Small intestine (tissue), 7 donors: ENCODE measurements around the gene RHD. TPM values are rescaled to one million over a fixed set of nuclear protein-coding genes. Genes with fewer than 3 reads are reported as not detected.
"Not testable (repeated sequence)": the region's sequence is repeated elsewhere in the genome, so short reads cannot be mapped to it uniquely, and the experiment has no call there.

Experiments used
- DNase-seq, 2 donors: peaks; one replicate each; pipeline versions ENCODE4 v3.0.0 to v3.0.0-alpha.2; 2013
- FAIRE-seq: peaks from 2 replicates; lab custom pipeline; 2012; peaks lifted over from hg19 to GRCh38; lab: Jason Lieb, UNC
- H3K27ac ChIP-seq, 3 donors: one replicate each; pipeline ENCODE4 v1.5.1; 2013; ENCODE audit warnings: low read length in 2 of 3, mild to moderate bottlenecking in 2 of 3, control low read depth in 1 of 3, inconsistent platforms in 1 of 3, low read depth in 1 of 3, moderate library complexity in 1 of 3
- H3K27me3 ChIP-seq, 3 donors: one replicate each; pipeline ENCODE4 v1.6.1; 2013; ENCODE audit warnings: low read length in 3 of 3, inconsistent platforms in 1 of 3; ENCODE audit not compliant: control insufficient read depth in 3 of 3, insufficient read depth in 3 of 3
- H3K36me3 ChIP-seq, 3 donors: one replicate each; pipeline ENCODE4 v1.6.1; 2013; ENCODE audit warnings: low read length in 3 of 3, inconsistent platforms in 1 of 3, low read depth in 1 of 3, mild to moderate bottlenecking in 1 of 3, moderate library complexity in 1 of 3; ENCODE audit not compliant: control insufficient read depth in 3 of 3, insufficient read depth in 2 of 3
- H3K4me1 ChIP-seq, 3 donors: one replicate each; pipeline ENCODE4 v1.6.1; 2013; ENCODE audit warnings: low read length in 2 of 3, inconsistent platforms in 1 of 3, low read depth in 1 of 3, mild to moderate bottlenecking in 1 of 3, moderate library complexity in 1 of 3; ENCODE audit not compliant: control insufficient read depth in 3 of 3, insufficient read depth in 2 of 3
- H3K4me3 ChIP-seq, 3 donors: one replicate each; pipeline ENCODE4 v1.5.1; 2013; ENCODE audit warnings: low read length in 3 of 3, control low read depth in 1 of 3, inconsistent platforms in 1 of 3, low read depth in 1 of 3, mild to moderate bottlenecking in 1 of 3, moderate library complexity in 1 of 3
- H3K9me3 ChIP-seq, 2 donors: one replicate each; pipeline ENCODE4 v1.6.1; 2013; ENCODE audit warnings: low read depth in 1 of 2, low read length in 1 of 2; ENCODE audit not compliant: control insufficient read depth in 2 of 2, insufficient read depth in 1 of 2
- WGBS, 3 donors: extraction: QIAGEN DNeasy Blood & Tissue Kit; methylation state at CpG; one replicate each; pipeline ENCODE4 v1.1.7; 2013; 5-methylcytosine and 5-hydroxymethylcytosine counted together
- polyA plus RNA-seq, 4 donors: library from polyadenylated mRNA; stranded (reverse) in 3 of 4; unstranded in 1 of 4; fragments of 200-250 nt in 3 of 4; fragments of 120-200 nt in 1 of 4; gene quantifications; one replicate each; pipeline versions ENCODE4 v1.2.1 to v1.2.3, GENCODE V29; 2013
- donor health status: healthy with polysubstance abuse.
- donor health status: control.
- donor health status: control.
- donor health status: Bipolar disorder and iron deficiency.
- donor health status: healthy.

RHD gene
- polyA plus RNA-seq, 4 donors = 0.93 TPM; not detected in 3

DNA sequence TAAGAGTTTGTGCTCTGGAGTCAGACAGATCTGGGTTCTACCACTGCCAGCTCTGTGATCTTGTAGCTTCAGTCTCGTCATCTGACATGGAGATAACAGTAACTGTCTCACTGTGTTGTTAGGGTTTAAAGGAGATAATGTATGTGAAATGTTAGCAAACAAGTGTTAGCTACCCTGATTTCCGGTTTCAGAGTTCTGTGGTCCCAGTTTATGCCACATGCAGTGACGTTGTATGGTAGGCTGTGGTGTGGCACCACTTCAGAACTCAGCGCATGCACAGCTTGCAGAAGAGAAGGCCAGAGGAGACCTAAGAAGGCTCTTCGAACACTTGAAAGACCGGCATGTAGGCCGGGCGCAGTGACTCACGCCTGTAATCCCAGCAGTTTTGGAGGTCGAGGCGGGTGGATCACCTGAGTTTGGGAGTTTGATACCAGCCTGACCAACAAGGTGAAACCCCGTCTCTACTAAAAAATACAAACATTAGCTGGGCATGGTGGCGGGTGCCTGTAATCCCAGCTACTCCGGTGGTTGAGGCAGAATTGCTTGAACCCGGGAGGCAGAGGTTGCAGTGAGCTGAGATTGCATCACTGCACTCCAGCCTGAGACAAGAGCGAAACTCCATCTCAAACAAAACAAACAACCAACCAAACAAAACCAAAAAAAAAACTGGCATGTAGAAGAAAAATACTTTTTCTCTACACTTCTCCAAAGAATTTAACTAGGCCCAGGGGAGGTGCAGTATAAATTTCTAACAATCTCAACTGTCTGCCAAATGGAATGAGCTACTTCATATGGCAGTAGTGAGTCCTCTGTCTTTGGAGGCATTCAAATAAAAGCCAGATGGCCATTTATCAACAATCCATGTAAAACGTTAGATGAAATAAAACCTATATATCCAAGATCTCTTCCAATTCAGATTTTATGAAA, 55.8 kb downstream of the RHD start:
- H3K9me3 ChIP-seq, H3K4me1 ChIP-seq, H3K4me3 ChIP-seq, H3K27me3 ChIP-seq, H3K27ac ChIP-seq, FAIRE-seq, DNase-seq, H3K36me3 ChIP-seq: not testable (repeated sequence)
- no CpG with 5 or more reads among the region's 17 CpGs for WGBS, 3 donors

DNA sequence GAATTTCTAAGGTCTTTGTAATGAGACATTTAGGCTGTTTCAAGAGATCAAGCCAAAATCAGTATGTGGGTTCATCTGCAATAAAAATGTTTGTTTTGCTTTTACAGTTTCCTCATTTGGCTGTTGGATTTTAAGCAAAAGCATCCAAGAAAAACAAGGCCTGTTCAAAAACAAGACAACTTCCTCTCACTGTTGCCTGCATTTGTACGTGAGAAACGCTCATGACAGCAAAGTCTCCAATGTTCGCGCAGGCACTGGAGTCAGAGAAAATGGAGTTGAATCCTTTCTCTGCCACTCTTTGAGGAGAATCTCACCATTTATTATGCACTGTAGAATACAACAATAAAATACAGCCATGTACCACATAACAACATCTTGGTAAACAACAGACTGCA, 56.5 kb downstream of the RHD start:
- not testable (repeated sequence) for FAIRE-seq, H3K27ac ChIP-seq, H3K27me3 ChIP-seq, DNase-seq, H3K36me3 ChIP-seq, H3K4me3 ChIP-seq, H3K4me1 ChIP-seq, H3K9me3 ChIP-seq
- 68 to 86% (median 81%) methylated on average over 4 of the region's 4 CpGs for WGBS, 3 donors

DNA sequence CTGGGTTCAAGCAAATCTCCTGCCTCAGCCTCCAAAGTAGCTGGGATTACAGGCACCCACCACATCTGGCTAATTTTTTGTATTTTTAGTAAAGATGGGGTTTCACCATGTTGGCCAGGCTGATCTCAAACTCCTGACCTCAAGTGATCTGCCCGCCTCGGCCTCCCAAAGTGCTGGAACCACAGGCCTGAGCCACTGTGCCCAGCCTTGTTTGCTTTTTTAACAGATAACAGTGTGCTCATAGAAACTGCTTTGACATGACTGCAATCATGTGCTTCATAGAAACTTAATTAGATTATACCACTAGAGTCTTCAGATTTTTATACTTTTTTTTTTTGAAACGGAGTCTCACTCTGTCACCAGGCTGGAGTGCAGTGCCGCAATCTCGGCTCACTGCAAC, 57.0 kb downstream of the RHD start:
- not testable (repeated sequence) for H3K4me3 ChIP-seq, H3K27me3 ChIP-seq, H3K36me3 ChIP-seq, H3K4me1 ChIP-seq, FAIRE-seq, DNase-seq, H3K27ac ChIP-seq, H3K9me3 ChIP-seq
- 93 to 95% (median 94%) methylated on average over 5 of the region's 5 CpGs for WGBS, 3 donors

DNA sequence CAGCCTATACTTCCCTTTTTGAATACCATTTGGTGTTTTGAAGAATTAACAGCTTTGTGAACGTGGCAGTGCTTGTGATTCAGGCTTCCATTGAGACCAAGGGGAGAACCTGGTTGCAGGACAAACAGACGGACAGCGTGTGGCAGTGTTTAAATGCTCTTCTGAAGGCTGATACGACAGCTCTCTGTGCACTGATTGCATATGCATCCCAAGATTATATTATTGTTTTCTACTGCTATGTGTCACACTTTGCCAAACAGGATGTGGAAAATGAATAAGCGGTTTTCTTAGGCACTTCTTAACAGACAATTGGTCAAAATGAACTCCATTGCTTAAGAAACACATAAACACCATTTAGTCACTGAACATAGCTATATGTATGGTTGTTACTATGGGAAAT, 57.6 kb downstream of the RHD start:
- not testable (repeated sequence) for H3K9me3 ChIP-seq, H3K4me3 ChIP-seq, H3K4me1 ChIP-seq, H3K27me3 ChIP-seq, FAIRE-seq, H3K27ac ChIP-seq, DNase-seq, H3K36me3 ChIP-seq
- WGBS, 3 donors = 37 to 67% (median 44%) methylated on average over 4 to 5 of the region's 5 CpGs

DNA sequence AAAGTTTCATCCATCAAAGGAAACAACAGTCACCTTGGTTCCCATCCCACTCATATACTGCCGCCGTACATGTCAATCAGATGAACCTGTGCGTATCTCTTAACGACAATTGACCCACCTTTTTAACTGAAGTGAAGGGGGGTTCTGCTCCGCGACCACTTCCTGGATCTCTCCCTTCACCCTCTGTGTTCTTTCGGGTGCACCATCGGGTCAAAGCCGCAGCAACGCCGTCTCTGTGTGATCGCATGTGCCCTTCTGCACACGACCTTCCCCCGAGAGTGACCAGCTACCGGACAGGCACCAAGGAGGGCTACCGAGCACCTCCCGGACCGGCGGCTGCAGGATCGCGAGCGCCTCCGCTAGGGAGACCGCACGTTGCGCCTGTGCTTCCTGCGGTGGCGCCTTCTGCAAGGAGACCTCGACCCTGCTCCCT, 64.6 kb downstream of the RHD start:
- H3K4me1 ChIP-seq, FAIRE-seq, H3K36me3 ChIP-seq, H3K27me3 ChIP-seq, H3K9me3 ChIP-seq: not testable (repeated sequence)
- peak overlapping the region; percentile 36 to 58 (median 48) for H3K4me3 ChIP-seq
- peak overlapping the region in 1 of 3 donors; percentile 27 for H3K27ac ChIP-seq
- DNase-seq = peak; percentile 18 to 33
- 0 to 1% (median 0%) methylated on average over 10 to 26 of the region's 29 CpGs for WGBS, 3 donors

DNA sequence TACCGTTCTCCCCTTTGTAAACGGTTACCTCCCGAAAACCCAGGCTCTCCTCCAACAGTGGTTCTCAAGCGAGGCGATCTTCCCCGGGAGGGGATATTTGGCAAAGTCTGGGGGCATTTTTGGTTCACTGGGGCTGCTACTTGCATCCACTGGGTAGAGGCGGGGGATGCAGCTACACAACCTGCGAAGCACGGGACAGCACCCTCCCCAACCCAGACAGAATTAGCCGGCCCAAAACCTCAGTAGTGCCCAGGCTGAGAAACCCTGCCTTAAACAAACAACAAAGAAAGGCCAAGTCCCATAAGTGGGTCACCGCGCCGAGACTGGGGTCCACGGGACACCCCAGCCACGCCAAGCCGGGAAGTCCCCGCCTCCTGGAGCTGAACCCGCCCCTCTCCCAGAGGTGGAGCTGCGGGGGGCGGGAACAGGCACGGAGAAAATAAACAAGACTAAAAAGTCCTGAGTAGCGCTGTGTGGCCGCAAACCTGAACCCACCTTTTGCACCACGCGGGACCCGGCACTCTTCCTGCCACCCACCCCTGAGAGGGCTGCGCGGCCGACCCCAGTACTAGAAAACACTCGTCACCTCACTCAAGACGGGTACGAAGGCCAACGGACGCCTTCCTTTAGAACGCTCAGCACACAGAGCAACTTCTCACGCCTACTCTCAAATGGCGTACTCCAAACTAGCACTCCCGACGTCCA, 65.3 kb downstream of the RHD start:
- DNase-seq = peak in 1 of 2 donors; percentile 33
- not testable (repeated sequence) for H3K36me3 ChIP-seq, H3K27me3 ChIP-seq, H3K4me1 ChIP-seq, H3K9me3 ChIP-seq, FAIRE-seq
- Histone ChIP-seq H3K4me3 (peak overlapping the region; percentile 35 to 100 (median 97)), H3K27ac (peak overlapping the region; percentile 71 to 99 (median 98))
- WGBS, 3 donors = 0 to 1% (median 0%) methylated on average over 14 to 24 of the region's 39 CpGs

DNA sequence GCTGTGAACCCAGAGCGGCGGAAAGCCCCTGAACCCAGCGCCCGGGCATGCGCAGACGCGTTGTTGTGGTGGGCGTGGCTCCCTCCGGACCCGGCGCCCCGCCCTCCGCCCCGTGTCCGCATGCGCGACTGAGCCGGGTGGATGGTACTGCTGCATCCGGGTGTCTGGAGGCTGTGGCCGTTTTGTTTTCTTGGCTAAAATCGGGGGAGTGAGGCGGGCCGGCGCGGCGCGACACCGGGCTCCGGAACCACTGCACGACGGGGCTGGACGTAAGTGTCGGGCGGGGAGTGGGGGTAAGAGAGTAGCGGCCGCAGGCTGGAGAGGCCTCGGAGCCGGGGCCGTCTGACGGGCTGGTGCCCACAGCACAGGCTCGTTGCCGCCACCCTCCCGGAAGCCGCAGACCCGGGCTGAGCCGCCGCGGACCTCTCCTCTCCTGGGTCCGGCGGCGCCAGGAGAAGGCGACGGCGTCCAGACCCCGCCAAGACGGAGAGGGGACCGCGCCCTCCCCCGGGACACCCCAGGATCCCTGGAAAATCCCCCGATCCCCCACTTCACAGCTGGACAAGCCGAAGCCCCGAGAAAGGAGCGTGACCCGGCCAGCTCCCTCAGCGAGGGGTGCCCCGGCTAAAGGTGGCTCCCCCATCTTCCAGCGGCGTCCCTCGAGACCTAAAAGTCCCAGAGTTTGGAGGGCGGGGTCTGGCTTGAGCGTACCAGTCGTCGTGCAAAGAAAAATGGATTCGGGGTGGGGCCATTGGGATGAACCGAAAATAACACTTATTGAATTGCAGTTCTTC, 66.1 kb downstream of the RHD start, which contains the start of gene TMEM50A:
TSS of gene TMEM50A (plus strand) at position 147 of the 794 bp plus-strand sequence. CDS start 2,153 bp downstream, outside the sequence.
- H3K4me1 ChIP-seq = peaks cover 0 to 7% (median 0%) of the 10 kb centered on the region in 3 donors
- peak within 1 kb of the TSS; percentile 94 to 100 (median 97) for H3K4me3 ChIP-seq
- no peaks in the 10 kb centered on the region for H3K9me3 ChIP-seq
- DNase-seq (peak; percentile 81 to 94), FAIRE-seq (no peak)
- H3K27me3 ChIP-seq = no peaks in the 10 kb centered on the region
- 0 to 1% (median 0%) methylated on average over 49 to 70 of the region's 75 CpGs for WGBS, 3 donors
- peaks cover 0 to 5% (median 0%) of the 10 kb centered on the region in 3 donors for H3K36me3 ChIP-seq
- H3K27ac ChIP-seq = peak within 1 kb of the TSS; percentile 98 to 99 (median 99)

DNA sequence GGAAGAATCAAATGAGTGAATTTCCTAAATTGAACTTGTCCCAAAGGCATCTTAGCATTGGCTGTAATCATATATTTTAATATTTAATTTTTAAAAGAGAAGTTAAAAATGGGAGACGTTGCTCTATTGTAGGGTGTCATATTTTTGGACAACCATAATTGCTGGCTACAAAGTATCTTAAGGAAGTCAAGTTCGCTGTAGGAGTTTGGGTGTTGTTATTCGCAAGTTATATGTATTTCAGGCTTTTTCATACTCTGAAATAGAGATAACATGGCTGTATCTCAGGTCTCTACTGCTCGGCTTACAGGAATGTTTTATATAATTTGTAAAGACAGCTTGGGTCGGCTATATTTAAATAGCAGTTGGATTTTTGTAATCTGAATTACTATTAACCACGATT, 66.7 kb downstream of the RHD start:
- Histone ChIP-seq H3K4me3 (peak overlapping the region; percentile 94 to 100 (median 97)), H3K27ac (peak overlapping the region; percentile 98 to 99 (median 99)), H3K4me1 (peaks cover 0 to 7% (median 0%) of the 10 kb centered on the region in 3 donors), H3K9me3 (no peaks in the 10 kb centered on the region), H3K36me3 (peaks cover 0 to 9% (median 0%) of the 10 kb centered on the region in 3 donors), H3K27me3 (no peaks in the 10 kb centered on the region)
- FAIRE-seq (no peak), DNase-seq (peak in 1 of 2 donors; percentile 23)
- WGBS, 3 donors = 0 to 1% (median 1%) methylated on average over 6 of the region's 6 CpGs
